ENCODE results near the gene CAMP.
"Not testable (repeated sequence)": the region's sequence is repeated elsewhere in the genome, so short reads cannot be mapped to it uniquely, and the experiment has no call there.

The CAMP gene, protein sequence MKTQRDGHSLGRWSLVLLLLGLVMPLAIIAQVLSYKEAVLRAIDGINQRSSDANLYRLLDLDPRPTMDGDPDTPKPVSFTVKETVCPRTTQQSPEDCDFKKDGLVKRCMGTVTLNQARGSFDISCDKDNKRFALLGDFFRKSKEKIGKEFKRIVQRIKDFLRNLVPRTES

DNA sequence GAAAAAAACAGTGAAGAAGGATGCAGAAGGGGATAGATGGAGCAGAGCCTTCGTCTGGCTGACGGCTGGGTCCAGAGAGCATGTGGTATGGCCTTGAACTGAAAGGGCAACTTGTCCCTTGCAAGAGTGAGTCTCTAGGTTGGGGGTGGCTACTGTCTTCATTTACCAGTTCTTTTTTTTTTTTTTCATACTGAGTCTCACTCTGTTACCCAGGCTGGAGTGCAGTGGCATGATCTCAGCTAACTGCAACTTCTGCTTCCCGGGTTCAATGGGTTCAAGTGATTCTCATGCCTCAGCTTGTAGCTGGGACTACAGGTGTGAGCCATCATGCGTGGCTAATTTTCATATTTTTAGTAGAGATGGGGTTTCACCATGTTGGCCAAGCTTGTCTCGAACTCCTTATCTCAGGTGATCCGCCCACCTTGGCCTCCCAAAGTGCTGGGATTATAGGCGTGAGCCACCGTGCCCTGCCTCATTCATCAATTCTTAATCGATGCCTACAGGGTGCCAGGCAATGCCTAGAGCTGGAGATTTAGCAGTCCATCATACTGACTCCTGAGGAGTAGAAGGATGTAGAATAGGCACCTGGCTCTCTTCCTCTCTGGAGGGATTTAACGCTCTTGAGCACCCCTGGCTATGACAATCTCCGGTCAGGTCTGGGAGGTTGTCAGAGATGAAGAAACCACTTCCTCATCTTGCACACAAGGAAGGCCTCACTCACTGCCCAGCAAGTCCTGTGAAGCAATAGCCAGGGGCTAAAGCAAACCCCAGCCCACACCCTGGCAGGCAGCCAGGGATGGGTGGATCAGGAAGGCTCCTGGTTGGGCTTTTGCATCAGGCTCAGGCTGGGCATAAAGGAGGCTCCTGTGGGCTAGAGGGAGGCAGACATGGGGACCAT lies at the start of gene CAMP:
Gene CAMP (plus strand): TSS at position 880 of the 898 bp plus-strand sequence. CDS start 17 bp downstream, at position 897.
- no peak for DNase-seq (ENCODE audit: low read depth)

DNA sequence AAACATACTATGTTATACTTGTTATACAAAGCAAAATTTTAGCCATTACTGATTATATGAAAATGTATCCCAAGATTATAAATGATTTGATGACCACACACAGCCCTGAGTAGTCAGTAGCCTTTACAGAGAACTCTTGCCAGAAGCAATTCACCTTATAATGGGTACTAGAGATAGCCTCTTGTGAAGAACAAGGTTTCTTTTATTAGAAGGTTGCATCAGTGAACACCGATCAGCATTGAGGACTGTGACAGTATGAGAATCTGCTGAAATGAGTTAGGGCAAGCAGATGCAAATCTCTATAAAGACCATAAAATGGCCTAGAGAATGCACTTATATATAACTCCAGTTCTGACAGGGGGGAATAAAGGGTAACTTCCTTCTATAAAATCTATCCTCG lies 45.2 kb upstream of the CAMP start:
- DNase-seq (ENCODE audit: low read depth) = no peak

DNA sequence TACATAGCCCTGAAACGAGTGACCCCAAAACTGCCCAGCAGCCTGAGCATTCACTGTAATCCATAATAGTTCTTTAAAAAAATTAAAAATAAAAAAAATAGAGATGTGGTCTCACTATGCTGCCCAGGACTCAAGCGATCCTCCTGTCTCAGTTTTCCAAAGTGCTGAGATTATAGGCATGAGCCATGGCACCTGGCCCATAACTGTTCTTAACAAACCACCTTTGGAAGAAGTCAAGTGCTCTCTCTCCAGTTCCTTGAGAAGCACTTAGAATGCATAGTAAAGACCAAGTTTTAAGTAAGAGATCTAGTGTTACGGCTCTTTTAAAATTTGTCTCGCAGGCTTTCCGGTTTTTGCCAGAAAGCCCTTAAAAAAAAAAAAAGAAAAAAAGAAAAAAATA lies 43.3 kb upstream of the CAMP start:
- DNase-seq (ENCODE audit: low read depth) = no peak

DNA sequence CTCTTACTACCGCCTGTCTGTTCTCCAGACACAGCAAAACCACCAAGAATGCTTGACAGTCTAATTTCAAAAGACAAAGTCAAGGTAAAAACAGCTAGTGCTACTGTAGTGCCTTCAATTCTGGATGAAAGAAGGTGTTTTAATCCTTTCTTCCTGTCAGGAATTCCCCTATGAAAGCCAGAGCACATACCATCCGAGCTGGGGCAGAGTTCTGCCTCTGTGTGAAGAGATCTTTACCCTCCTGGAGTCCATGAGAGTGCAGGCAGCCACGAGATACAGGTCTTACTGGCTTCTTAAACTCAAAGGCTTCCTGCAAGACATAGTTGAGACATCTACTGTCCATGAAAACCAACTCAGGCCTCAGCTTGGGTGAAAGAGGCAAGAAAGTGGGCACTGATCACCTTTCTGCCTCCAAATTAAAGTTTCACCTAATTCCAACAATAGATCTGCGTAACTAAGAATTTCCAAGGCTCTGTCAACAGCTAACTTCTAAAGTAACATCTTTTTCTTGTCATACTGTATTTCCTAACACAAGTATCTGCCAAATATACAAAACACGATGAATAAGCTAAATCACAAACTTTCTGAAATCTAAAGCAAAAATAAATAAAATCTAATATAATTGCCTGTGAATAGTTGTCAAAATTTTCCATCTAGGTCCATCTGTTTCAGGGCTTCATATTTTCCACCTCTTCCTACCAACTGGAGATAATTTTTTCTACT lies 42.6 kb upstream of the CAMP start:
- no peak for DNase-seq (ENCODE audit: low read depth)

- no peak for DNase-seq (ENCODE audit: low read depth)
These were observed 39.0 kb upstream of the CAMP start for GRCh38 chr3:48184299-48184698.

DNA sequence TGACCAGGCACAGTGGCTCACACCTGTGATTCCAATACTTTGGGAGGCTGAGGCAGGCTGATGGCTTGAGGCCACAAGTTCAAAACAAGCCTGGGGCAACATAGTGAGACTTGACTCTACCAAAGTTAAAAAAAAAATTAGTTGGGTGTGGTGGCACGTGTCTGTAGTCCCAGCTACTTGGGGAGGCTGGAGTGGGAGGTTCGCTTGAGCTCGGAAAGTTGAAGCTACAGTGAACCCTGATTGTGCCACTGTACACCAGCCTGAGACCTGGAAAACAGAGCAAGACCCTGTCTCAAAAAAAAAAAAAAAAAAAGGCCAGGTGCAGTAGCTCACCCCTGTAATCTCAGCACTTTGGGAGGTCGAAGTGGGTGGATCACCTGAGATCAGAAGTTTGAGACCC lies 38.2 kb upstream of the CAMP start:
- no peak for DNase-seq (ENCODE audit: low read depth)

GRCh38 chr3:48186631-48187300 lies 36.5 kb upstream of the CAMP start:
- no peak for DNase-seq (ENCODE audit: low read depth)

- DNase-seq (ENCODE audit: low read depth) = no peak
These were observed 36.1 kb upstream of the CAMP start for GRCh38 chr3:48187301-48187578.

GRCh38 chr3:48187579-48188265 lies 35.6 kb upstream of the CAMP start:
- DNase-seq (ENCODE audit: low read depth) = no peak

GRCh38 chr3:48188266-48189201 lies 34.8 kb upstream of the CAMP start, which contains the start of gene CDC25A:
CDC25A (minus strand) TSS chr3:48188417; CDS start chr3:48187947, 470 bp downstream.
- peak; percentile 95 for DNase-seq (ENCODE audit: low read depth)

DNA sequence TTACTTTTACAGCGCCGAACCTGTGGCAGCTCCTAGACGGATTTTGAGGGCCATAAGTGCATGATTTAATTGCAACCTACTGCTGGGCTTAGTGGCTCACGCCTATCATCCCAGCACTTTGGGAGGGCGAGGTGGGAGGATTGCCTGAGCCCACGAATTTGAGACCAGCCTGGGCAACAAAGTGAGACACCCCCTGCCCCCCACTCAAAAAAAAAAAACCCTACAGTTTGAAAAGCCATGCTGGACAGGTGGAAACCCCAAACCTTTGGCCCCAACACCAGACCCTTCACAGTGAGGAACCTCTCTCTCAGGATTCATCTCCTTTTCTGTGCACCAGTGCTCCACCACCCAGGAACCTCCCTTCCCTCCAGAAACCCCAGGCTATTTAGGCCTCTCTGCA lies 34.0 kb upstream of the CAMP start:
- DNase-seq (ENCODE audit: low read depth) = no peak

- no peak for DNase-seq (ENCODE audit: low read depth)
These were observed 32.4 kb upstream of the CAMP start for GRCh38 chr3:48190911-48191310.

- DNase-seq (ENCODE audit: low read depth) = peak; percentile 6
These were observed 28.7 kb upstream of the CAMP start for GRCh38 chr3:48194446-48195071.

DNA sequence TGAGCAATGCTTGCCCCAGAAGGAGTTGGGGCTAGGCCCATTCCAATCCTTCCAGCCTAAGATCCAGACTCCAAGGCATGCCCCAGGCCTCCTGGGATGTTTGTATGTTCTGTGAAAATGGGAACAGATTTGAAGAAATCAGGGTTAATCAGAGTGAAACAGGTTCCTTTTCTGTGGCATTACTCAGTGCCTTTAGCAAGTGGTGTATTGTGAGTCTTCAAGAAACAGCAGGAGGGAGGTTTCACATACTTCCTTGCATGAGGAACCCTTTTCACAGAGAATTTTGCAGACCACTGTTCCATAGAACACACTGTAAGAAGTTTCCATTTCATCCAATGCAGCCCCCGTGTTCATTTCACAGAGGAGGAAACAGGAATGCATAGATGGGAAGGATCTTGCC lies 26.7 kb upstream of the CAMP start:
- no peak for DNase-seq (ENCODE audit: low read depth)

GRCh38 chr3:48199117-48199516 lies 24.2 kb upstream of the CAMP start:
- no peak for DNase-seq (ENCODE audit: low read depth)

- no peak for DNase-seq (ENCODE audit: low read depth)
These were observed 20.7 kb upstream of the CAMP start for GRCh38 chr3:48202632-48203031.

GRCh38 chr3:48208076-48208475 lies 15.2 kb upstream of the CAMP start:
- DNase-seq (ENCODE audit: low read depth) = no peak

- no peak for DNase-seq (ENCODE audit: low read depth)
These were observed 13.8 kb upstream of the CAMP start for GRCh38 chr3:48209445-48209844.

DNA sequence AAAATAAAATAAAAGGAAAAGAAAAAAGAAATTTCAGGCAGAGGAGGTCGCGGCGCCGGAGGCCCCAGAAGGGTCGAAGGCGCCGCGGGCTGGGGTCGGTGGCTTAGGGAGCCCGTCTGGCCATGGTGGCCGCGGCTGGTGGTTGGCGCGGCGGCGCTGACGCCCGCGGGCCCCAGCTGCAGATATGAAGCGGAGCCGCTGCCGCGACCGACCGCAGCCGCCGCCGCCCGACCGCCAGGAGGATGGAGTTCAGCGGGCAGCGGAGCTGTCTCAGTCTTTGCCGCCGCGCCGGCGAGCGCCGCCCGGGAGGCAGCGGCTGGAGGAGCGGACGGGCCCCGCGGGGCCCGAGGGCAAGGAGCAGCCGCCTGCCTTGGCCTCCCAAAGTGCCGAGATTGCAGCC lies 12.8 kb upstream of the CAMP start:
- not testable (repeated sequence) for DNase-seq (ENCODE audit: low read depth)

- not testable (repeated sequence) for DNase-seq (ENCODE audit: low read depth)
These were observed 11.5 kb upstream of the CAMP start for GRCh38 chr3:48211776-48212175.

All from non-pigmented ciliary epithelial cell (primary cell).